Measurements from ENCODE around the gene LRSAM1.
A peak's percentile ranks its signal among the peaks of the same experiment; 100 is the strongest.

LRSAM1 gene

GRCh38 chr9:127428348-127428747 is 23.0 kb upstream of the LRSAM1 start:
- DNase-seq: no peak

DNA sequence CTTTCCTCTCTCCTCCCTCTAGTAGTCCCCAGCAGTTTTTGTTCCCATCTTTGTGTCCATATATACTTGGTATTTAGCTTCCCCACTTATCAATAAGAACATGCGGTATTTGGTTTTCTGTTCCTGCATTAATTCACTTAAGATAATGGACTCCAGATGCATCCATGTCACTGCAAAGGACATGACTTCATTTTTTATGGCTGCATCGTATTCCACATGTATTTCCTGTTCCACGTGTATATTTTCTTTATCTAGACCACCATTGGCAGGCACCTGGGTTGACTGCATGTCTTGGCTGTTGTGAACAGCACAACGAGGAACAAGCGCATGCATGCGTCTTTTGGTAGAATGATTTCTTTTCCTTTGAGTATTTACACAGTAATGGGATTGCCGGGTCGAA is 20.9 kb upstream of the LRSAM1 start:
- DNase-seq: no peak

DNA sequence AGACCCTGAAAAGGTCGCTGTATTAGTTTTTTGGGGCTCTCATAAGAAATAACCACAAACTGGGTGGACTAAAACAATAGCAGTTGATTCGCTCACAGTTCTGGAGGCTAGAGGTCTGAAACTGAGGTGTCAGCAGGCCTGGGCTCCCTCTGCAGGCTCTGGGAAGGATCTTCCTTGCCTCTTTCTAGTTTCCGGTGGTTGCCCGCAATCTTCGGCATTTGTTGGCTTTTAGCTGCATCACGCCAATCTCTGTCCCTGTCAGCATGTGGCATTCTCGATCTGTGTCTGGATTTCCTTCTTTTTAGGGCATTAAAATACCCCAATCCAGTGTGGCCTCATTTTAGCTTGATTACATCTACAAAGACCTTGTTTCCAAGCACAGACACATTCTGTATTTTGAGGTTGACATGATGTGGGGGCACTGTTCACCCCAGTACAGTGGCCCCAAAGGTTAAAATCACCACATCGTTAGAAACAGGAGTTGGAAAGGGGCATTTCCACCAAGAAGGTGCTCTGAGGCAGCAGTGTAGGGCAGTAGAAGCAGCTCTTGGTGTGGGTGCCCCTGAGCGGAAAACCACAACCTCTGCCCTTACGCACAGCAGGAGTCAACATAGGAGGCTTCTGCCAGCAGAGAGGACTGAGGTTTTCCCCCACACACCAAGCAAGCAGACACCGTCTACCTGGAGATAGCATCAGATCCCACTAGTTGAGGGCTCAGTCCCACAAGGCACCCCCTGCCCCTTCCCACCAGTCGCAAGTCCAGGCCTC is 13.6 kb upstream of the LRSAM1 start:
- DNase-seq: no peak

DNA sequence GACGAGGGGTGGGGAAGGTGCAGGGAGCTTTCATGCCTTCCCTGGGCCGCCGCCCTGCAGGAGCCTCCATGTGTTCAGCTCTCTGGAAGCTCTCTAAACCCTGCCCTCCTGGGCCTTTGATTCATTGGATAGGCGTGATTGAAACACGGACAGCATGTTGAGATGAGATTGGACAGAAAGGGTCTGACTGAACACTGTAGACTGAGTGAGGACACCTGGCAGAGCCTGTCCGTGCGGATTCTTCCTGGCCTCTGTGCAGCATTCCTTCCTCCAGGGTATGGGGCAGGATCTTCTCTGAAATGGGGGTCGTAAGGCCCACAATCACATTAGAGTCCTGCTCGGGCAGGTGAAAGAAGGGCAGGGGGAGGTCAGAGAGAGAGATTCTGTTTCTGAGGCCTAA is 12.9 kb upstream of the LRSAM1 start:
- DNase-seq: no peak

DNA sequence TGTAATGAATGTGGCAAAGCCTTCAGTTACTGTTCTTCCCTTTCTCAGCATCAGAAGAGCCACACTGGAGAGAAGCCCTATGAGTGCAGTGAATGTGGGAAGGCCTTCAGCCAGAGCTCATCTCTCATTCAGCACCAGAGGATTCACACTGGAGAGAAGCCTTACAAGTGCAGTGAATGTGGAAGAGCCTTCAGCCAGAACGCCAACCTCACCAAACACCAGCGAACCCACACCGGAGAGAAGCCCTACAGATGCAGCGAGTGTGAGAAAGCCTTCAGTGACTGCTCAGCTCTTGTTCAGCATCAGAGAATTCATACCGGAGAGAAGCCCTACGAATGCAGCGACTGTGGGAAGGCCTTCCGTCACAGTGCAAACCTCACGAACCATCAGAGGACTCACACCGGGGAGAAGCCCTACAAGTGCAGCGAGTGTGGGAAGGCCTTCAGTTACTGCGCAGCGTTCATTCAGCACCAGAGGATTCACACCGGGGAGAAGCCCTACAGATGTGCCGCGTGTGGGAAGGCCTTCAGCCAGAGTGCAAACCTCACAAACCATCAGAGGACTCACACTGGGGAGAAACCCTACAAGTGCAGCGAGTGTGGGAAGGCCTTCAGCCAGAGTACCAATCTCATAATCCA is 6.9 kb upstream of the LRSAM1 start:
- DNase-seq: no peak

- no peak for DNase-seq
These were observed 6.1 kb upstream of the LRSAM1 start for GRCh38 chr9:127444921-127445850.

GRCh38 chr9:127445851-127446712 is 5.2 kb upstream of the LRSAM1 start:
- no peak for DNase-seq

DNA sequence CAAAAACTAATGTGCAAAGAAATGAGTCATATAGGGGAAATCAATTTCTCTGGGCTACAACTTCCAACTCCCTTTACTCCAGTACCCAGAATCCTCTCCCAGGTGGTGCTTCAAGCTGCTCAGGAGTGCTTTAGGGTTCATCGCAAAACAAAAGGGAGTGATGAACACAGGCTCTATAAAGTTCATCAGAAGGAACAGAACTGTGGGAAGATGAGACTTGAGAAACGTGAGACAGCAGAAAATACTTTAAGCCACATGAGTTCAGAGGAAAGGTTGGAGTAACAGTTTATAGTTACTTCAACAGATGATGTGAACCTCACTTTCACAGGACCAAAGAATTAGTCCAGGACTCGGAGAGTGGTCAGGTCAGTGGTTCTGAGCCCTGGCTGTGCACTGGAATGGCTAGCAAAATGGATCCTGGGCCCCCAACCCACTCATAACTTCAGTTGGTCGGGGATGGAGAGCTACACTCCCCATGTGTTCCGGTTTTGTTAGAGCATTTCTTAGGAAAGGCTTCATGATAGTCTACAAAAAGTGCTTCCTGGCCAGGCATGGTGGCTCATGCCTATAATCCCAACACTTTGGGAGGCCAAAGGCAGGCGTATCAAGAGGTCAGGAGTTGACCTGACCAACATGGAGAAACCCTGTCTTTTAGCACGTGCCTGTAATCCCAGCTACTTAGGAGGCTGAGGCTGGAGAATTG is 4.4 kb upstream of the LRSAM1 start:
- DNase-seq: no peak

DNA sequence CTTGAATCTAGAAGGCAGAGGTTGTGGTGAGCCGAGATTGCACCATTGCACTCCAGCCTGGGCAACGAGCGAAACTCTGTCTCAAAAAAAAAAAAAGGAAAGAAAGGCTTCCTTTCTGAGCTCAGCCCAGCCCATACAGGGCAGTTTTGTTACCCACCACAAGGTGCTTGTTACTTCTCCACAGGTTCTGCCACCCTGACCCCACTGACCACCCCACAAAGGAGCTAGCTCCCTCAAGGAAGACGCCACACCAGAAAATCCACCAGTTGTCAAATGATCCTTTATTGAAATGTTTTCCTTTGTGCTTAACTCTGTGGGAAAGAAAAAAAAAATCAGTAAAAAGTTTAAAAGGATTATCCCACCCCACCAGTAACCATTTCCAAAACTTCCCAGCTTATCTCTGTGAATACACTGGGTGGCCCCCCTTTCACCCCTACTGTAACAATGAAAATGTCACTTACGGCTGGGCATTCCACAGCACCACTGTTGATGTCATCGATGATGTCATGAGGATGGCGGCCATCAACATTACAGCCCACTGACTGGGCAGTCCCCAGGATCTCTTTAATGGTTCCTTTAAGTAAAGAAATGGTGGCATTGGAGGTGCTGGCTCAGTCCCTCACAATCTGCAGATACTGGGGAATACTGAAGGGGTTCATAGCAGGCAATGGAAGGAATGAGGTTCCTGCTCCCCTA is 3.7 kb upstream of the LRSAM1 start:
- no peak for DNase-seq

DNA sequence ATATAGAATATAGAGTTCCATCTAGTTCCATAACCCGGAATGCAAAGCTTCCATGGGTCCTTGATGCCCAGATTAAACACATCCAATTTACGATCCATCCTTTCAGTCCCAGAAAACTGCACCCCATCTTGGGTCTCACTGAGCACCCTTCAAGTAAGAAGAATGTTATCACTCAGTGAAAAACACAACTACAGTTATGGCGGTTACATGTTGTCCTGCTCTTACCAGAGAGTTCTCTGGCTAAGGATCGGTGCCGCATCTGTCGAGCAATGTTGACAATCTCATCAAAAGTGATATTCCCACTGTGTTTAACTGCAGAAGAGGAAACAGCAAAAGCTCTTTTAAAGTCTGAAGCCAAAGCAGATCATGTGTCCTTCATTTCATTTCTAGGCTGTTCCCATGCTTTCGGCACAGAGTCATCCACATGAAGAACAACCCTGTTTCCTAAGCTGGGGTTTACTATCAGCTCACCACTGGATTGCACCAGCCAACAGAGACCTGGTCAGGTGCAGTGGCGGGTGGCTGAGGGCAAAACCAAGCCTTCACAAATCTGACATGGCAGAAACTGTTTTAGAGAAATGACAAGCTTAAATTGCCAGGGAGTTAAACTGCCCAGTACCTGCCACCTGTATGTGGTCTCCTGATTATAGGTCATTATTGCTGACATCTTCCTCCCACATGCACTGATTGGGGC is 3.1 kb upstream of the LRSAM1 start:
- no peak for DNase-seq

- no peak for DNase-seq
These were observed 1.9 kb upstream of the LRSAM1 start for GRCh38 chr9:127449332-127449966.

DNA sequence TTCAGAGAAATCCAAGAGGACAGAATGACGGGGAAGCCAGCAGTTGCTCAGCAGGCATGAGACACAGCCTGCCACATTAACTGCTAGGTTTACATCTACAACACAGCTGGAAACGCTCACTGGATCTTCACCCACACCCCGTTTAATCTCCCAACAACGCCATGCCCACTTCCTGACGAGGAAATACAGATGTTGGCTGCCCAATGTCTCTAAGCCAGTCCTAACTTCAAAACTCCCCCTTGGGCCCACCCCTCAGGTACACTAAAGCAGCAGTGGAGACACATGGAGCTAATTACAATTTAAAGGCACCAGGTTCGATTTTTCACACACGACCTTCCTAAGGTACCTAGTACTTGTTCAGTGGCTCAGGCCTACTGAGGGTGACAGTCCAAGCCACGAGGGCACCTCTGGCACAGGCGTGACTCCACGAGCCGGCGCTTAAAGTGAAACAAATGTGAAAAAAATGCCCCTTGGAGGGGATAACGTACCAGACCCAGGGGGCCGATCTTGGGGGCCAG is 1.0 kb upstream of the LRSAM1 start:
- no peak for DNase-seq

GRCh38 chr9:127451608-127451857 is 223 bp downstream of the LRSAM1 start:
- DNase-seq: peak; percentile 74

- DNase-seq: peak; percentile 10
These were observed 747 bp downstream of the LRSAM1 start for GRCh38 chr9:127451858-127452656.

DNA sequence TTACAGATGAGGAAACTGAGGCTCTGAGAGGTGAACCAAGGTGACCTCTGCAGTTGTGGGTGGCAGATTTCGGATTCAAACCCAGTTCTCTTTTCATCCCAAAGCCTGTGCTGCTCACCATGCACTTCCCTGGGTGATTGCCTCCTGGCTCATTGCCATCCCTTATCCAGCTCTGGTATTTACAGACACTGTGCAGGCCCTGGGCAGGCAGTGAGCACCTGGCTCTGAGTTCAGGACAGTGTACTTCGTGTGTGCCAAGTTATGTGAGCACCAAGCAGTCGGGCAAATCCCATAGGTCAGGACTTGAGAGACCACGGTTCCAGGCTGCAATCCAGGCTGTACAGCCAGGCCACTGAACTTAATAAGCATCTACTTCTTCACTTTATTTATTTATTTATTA is 1.4 kb downstream of the LRSAM1 start:
- peak; percentile 10 for DNase-seq

DNA sequence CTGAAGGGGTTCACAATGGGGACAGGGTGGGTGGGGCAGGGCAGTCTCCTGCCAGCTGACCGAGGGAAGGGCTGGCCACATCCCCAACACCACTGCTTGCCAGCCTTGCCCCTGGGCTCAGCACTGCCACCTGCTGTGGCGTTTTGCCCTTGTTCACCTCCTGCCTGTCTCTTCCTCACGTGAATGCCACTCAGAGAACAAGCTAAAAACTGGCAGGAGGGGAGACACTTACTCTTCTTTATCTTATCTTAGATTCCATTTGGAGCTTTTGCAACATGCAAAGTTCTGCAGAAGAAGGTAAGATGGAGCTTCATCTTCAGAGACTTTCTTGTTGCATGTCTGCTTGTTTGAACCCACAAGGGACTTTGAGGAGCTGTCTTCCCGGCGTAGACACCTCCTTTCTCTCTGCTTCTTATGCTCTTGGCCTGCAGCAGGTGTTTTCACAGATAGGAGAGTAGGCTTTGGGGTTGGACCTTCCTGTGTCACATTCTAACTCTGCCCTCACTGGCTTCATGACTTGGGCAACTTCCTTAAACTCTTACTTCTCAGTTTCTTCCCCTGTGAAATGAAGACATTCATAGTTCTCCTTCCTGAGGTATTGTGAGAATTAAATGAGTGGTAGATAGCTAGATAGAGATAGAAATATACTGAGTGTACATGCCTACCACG is 4.1 kb downstream of the LRSAM1 start:
- DNase-seq: no peak

DNA sequence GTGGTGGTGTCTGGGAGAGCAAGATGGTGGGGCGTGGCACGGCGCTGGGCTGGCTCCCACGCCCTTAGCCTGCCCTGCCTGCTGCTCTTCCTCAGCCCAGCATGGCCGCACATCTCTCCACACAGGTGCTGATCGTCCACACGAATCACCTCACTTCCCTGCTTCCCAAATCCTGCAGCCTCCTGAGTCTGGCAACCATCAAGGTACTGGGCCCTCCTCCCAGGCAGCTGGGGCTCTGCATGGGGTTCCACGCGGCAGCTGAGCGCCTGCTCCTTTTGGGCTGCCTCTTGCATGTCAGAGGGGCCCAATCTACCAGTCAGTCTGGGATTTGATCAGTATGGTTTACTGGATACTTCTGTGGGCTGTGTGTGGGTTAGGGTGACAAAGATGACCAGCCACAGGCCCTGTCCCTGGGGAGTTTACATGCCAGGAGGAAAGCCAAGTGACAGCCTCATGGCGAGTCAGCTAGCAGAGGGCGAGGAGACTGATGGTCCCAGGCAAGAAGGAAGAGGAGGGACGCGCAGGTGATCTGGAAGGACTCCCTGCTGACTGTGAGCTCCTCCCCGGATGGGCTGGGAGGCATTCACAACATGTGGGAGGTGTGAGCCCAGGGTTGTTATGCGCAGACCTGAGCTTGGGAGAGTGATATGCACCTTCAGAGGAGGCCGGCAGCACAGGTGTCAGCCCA is 6.0 kb downstream of the LRSAM1 start:
- DNase-seq: no peak

GRCh38 chr9:127458921-127459320 is 7.6 kb downstream of the LRSAM1 start:
- DNase-seq: no peak

All from DMS79 treated with DMSO at 0.1 percent for 48 hours (cell line).